HG03025 (cell line): ENCODE measurements around the gene TTL.
"Not testable (repeated sequence)": the region's sequence is repeated elsewhere in the genome, so short reads cannot be mapped to it uniquely, and the experiment has no call there.

Experiments
- ATAC-seq: cut with Tn5 transposase; IDR thresholded peaks from one replicate; pipeline ENCODE4 v1.9.1; 2021; ENCODE audit warnings: mild to moderate bottlenecking, moderate library complexity; ENCODE audit not compliant: unreplicated experiment, low FRiP score

Gene TTL

DNA sequence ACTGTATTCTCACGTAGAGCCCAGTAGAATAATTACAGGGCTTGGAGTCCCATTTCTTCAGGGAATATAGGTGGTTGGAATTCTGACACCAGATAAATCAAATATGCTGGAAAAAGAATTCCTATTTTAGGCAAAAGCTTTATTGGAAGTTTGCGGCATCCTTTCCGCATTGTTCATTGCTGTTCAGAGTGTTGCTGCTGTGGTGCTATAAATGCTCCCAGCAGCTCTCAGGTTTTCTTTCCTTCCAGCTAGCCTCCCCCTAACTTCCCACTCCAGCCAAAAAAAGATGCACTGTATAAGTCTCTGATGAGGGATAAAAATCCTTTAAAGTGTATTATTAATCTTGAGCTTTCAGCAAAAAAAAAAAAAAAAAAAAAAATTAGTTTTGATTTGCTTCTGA is 34.8 kb downstream of the TTL start:
- ATAC-seq = no peak

DNA sequence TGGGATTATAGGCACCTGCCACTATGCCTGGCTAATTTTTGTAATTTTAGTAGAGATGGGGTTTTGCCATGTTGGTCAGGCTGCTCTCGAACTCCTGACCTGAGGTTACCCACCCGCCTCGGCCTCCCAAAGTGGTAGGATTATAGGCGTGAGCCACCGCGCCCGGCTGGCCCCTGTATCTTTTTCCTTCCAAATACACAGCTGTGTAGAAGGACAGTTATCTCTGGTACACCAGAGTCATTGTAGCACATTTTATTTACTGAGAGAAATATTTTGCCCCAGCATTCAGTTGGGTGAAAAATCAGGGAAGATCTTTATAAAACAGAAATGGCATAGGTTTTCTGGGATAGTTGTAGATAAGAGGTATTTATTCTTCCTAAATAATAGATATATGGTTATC is 36.9 kb downstream of the TTL start:
- no peak for ATAC-seq

DNA sequence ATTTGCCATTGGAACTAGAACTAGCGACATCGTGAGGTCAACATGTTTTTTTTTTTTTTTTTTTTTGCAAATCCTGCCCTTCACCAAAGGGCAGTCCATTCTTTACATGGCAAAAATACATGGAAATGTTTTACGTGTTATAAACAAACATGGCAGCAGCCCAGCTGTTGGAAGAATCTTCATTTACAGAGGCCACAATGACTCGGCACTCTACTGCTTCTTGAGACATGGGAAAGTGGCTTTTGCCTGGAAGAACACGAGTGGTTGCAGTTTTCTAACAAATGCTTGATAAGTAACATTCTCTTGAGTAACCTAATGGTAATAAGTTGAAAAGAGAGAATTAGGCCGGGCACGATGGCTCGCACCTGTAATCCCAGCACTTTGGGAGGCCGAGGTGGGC is 37.5 kb downstream of the TTL start:
- ATAC-seq = no peak

DNA sequence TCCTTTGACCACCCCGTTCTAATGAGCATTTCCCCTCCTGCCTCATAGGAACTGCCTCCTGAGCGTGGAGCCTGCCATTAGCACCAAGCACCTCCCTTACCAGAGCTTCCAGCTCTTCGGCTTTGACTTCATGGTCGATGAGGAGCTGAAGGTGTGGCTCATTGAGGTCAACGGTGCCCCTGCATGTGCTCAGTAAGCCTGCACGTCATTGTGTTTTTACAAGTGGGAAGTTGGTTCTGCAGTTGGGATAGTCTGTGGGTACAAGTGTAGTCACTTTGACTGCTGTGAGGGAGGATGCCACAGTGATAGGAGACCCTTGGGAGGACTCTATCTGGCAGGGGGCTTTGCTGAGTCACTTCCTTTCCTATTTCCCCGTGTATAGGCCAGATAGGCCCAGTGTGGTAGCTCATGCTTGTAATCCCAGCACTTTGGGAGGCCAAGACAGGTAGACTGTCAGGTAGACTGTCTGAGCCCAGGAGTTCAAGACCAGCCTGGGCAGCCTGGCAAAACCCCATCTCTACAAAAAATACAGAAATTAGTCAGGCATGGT is 38.4 kb downstream of the TTL start:
- ATAC-seq = no peak

DNA sequence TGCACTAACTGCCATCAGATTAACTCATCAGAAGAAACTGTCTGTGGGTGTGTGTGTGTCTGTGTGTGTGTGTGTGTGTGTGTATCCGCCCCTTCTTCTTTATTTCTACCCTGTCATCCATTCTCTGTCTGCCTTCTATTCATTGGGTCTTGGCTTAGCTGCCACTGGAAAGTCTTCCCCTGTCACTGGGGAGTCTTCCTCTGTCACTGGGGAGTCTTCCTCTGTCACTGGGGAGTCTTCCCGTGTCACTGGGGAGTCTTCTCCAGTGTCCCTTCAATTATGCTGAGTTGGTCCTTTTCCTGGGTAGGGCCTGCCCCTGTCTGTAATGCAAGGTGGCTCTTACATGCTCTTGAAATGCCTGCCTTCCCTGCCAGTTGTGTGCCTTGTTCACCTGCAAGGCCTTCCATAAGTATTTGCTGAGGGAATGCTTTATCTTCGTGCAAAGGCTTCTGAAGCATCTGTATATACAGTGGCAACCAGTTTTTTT is 41.4 kb downstream of the TTL start:
- ATAC-seq = no peak

DNA sequence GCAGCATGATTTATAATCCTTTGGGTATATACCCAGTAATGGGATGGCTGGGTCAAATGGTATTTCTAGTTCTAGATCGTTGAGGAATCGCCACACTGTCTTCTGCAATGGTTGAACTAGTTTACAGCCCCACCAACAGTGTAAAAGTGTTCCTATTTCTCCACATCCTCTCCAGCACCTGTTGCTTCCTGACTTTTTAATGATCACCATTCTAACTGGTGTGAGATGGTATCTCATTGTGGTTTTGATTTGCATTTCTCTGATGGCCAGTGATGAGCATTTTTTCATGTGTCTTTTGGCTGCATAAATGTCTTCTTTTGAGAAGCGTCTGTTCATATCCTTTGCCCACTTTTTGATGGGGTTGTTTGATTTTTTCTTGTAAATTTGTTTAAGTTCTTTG is 42.3 kb downstream of the TTL start:
- not testable (repeated sequence) for ATAC-seq

DNA sequence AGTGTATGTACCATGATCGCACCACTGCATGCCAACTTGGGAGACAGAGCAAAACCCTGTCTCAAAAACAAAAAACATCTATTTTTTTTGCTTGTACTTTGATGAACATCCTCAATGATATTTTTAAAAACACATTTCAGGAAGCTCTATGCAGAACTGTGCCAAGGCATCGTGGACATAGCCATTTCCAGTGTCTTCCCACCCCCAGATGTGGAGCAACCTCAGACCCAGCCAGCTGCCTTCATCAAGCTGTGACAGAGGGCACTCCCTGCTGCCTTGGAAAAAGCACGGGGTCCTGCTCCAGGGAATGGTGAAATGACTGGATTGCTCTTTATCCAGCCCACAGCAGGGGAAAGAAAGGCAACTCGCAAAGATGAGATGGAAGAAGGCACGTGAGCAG is 46.6 kb downstream of the TTL start:
- ATAC-seq = no peak

DNA sequence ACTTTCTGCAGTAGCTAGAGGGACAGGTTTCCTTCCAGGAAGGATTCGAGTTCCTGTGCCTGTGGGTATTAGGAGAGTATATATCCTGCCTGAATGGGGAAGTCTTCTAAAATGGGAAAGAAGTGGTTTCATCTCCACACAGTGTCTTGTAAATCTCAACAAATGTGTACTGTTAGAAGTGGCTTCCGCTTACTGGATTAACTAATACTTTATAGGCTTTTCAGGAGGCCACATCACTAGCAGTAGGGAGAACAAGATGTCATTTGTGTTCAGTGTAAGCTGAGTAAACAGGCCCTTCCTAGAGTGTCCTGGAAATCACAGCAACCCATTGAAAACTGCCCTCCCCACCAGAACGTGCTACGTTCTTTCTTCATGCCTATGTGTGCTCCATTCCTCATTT is 47.8 kb downstream of the TTL start:
- ATAC-seq = no peak

DNA sequence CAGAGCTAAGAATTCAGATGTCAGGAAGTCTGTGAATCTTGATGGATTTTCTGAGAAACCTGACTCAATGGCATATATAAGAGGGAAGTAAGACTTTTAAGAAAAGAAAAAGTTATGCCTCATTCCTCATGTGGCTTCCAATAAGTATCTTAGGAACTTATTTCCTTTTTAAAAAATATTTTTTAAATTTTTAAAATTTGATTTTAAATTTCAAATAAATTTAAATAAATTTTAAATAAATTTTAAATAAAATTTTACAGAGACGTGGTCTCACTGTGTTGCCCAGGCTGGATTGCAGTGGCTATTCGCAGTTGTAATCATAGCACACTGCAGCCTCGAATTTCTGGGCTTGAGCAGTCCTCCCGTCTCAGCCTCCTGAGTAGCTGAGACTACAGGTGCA is 48.8 kb downstream of the TTL start:
- no peak for ATAC-seq

DNA sequence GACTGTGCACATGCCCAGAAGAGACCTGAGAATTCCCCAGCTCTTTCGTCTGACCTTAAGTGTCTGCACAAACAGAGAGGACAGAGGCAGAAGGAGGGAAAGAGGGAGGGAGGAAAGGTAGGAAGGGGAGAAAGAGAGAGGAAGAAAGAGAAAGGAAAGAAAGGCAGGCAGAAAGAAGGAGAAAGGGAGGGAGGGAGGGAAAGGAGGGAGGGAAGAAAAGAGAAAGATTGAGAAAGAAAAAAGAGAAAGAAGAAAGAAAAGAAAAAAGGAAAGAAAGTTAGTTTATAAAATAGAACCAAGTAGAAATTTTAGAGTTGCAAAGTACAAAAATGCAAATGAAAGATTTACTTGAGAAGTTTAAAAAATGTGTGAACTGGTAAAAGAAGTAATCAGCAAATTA is 52.9 kb downstream of the TTL start:
- no peak for ATAC-seq

DNA sequence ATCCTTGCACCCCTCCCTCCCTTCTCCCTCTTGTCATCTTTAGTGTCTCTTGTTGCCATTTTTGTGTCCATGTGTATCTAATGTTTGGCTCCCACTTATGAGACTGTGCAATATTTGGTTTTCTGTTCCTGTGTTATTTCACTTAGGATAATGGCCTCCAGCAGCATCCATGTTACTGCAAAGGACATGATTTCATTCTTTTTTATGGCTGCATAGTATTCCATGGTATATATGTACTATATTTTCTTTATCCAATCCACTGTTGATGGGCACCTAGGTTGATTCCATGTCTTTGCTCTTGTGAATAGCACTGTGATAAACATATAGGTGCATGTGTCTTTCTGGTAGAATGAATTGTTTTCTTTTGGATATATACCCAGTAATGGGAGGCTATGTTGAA is 54.7 kb downstream of the TTL start:
- not testable (repeated sequence) for ATAC-seq

DNA sequence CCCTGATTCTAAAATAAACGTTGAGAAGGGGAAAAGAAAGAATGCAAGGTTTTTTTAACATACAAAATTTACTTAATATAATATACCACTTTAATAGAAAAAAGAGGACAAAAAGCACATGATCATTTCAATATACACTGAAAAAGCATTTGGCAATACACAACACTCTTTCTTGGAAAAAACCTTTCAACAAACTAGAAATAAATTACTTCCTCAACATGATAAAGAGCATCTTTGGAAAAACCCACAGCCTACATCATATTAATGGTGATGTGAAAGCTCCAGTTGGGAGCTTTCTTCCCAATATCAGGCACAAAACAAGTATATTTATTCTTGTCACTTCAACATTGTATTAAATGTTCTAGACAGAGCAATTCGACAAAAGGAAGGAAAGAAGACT is 57.4 kb downstream of the TTL start:
- no peak for ATAC-seq

DNA sequence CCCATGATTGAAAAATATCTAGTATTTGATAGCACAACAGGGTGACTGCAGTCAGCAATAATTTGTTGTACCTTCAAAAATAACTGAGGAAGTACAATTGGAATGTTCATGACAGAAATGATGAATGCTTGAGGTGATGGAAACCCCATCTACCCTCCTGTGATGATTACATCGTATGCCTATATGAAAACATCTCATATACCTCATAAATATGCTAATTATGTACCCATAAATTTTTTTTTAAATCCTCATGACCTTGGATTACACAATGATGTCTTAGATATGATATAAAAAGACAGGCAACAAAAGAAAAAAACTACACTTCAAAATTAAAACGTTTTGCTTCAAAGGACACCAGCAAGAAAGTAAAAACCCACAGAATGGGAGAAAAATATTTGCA is 59.0 kb downstream of the TTL start:
- ATAC-seq = no peak

DNA sequence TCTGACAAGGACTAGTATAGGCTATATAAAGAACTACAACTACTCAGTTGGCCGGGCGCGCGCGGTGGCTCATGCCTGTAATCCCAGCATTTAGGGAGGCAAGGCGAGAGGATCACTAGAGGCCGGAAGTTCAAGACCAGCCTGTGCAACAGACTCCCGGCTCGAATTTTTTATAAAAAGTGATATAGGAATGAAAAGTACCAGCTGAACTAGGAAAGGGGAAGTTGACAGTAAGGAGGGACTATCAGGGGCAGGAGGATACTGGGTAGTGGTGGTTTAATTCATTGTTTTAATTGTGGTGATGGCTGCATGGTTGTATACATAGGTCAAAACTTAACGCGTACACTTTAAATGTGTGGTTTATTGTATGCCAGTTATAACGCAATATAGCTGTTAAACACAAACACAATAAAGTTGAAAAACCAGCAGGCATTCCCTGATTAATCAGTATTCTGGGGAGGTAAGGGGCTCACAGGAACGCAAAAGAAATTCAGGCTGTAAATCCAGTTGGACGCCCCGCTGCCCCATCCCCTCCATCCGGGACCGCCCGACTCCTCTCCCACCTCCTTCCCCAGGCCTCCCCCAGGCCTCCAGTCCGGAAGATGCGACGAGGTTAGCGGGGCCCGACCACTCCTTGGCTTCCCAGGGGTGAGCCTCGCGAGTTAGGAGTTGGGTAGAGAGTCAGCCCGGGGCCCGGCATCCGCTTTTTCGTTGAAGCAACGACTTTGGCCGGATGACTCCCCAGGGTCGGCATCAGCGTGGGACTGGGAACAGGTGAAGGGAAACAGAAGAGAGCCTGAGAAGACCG is 59.6 kb downstream of the TTL start:
- ATAC-seq = peak; percentile 54

DNA sequence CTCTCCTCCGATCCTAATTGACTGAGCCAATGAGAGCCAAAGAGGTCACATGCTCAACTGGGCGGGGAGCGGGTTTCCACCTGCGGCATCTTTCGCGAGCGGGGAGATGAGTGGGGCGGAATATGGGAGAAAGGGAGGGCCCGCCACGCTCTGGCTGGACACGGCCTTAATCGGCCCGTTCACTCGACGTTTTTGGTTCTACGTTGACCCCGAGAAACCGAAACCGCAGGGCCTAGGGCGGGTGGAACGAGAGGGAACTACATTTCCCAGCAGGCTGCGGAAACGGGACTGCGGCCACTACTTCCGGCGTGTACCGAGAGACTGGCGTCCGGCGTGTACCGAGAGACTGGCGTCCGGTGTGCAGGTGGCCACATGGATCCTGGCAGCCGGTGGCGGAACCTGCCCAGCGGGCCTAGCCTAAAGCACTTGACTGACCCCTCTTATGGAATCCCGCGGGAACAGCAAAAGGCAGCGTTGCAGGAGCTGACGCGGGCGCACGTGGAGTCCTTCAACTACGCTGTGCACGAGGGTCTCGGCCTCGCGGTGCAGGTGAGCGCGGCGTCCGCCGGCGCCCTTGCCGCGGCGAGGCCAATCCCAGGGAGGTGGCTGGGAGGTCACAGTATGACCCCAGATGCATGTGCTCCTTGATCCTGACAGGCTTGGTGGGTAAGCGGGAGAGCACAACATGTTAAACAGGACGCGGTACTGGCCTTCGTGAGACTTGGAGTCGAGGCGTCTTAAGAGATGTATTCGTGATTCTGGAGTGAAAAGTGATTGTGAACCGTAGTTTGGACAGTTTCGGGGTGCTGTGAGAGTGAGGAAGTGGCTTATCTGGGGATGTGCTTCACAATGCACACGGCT is 60.4 kb downstream of the TTL start, which contains the start of gene POLR1B:
Gene POLR1B (plus strand): TSS at position 343 of the 861 bp plus-strand sequence. CDS start 30 bp downstream, at position 373.
- peak; percentile 78 for ATAC-seq

DNA sequence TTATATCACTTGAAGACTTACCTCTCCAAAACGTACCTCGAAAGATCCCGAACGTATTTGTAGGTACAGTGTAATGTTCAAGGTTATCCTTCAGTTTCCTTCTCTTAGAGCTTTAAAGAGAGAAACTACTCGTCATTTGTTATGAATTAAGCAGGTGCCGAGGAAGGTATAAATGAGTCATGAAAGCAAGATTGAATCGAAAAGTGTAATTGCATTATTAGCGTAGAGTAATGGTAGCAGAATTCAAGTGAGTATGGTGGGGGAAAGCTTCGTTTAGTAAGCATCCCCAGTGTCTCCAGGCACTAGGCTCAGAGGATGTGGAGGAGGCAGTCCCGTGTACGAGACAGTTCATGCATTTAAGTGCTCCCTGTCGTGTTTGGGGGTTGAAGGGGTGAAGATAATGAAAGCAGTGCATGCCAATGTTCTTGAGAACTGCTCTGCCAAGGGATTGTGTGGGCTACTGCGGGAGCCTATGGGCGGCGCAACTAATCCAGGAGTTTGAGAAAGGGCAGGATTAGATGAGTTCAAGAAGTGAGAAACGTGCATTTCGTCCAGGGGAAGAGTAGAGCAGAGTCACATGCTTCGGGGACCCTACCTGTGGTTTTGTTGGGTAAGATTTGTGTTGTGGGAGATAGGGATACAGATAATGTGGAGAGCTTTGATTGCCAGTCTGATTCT is 61.2 kb downstream of the TTL start:
- ATAC-seq = peak; percentile 11

DNA sequence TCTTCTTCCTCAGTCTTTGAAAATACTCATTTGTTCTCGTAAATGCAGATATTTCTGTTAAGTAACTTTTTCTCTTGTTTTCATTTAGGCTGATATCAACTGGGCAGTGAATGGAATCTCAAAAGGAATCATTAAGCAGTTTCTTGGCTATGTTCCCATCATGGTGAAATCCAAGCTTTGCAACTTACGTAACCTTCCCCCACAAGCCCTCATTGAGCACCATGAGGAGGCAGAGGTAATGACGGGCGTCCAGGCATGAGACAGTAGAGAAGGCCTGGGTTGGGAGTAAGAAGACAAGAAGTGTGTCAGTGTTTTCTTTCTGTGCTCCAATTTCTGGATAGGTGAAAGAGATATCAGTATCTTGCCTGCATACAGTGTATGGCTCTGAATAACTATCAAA is 65.4 kb downstream of the TTL start:
- ATAC-seq = no peak

DNA sequence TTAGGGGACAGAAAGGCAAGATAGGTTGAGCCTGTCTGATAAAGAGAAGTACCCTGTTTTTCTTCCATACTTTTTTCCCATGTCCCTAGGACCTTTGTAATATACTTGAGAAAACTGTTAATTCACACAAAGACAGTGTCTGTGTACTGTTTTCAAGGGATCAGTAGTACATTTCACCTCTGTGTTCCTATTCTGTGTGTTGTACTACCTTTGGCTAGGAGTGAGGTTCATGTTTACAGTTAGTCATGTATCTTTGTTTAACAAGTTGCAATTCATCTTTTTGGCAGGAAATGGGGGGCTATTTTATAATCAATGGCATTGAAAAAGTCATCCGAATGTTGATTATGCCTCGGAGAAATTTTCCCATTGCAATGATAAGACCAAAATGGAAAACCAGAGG is 67.0 kb downstream of the TTL start:
- ATAC-seq = no peak

DNA sequence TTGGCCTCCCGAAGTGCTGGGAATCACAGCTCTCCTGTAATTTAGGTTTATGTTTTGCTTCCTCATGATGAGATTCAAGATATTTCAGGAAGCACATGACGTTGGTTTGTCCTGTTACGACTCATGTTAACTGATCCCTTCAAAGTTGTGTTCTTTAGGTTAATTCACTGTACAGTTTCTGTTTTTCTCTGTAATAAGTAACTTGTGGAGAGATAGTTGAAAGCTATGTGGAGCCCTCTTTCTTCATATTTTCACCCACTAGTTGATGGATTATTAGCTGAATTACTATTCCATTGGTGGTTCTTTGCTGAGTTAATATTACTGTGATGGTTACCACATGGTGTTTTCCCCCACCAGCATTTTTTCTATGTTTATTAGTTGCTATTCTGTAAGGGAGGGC is 84.1 kb downstream of the TTL start:
- ATAC-seq = no peak

DNA sequence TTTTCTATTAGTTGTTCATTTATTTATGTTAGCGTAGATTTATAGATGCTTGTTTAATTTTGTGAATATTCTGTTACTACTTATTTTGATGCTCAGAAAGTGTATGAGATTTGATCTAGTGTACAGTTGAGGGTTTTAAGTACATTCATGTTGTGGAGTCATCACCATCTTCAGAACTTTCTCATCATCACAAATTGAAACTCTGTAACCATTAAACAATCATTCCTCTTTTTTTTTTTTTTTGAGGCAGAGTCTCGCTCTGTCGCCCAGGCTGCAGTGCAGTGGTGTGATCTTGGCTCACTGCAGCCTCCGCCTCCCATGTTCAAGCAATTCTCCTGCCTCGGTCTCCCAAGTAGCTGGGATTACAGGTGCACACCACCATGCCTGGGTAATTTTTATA is 84.6 kb downstream of the TTL start:
- ATAC-seq = not testable (repeated sequence)

DNA sequence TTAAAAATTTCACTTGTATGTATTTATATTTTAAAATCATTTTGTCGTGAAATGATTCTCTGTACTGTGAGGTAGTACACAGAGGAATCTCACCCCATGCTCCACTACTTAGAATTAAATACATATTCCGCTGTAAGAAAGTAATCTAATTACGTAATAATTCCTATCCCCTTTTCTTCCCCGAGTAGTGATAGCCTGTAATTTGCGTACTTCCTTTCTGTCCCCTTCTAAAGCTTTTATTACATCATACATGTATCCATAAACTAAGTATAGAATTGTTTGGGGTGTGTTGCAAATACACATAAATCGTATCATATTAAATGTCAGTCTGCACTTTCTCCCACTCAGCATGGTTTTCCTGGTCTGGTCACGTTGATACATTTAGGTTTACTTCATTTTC is 90.0 kb downstream of the TTL start:
- no peak for ATAC-seq
